Chondrocyte (in vitro differentiated cells): ENCODE measurements around the gene COX20. TPM values are rescaled to one million over a fixed set of nuclear protein-coding genes. Genes with fewer than 3 reads are reported as not detected.

ENCODE experiments used
- DNase-seq: peaks from one replicate; pipeline ENCODE4 v3.0.0; 2021; ENCODE audit warnings: mixed read lengths, low spot score
- H3K27ac Mint-ChIP-seq: one replicate; pipeline ENCODE4 v1.8.0; 2021; ENCODE audit warnings: mild to moderate bottlenecking, moderate library complexity, mixed read lengths; ENCODE audit not compliant: unreplicated experiment
- H3K27me3 Mint-ChIP-seq: 2 replicates; pipeline ENCODE4 v1.8.0; 2021; ENCODE audit warnings: low read depth, mixed read lengths
- H3K36me3 Mint-ChIP-seq: 2 replicates; pipeline ENCODE4 v1.8.0; 2021; ENCODE audit warnings: low read depth, mixed read lengths
- H3K4me1 Mint-ChIP-seq: 2 replicates; pipeline ENCODE4 v1.8.0; 2021; ENCODE audit warnings: low read depth, mild to moderate bottlenecking, mixed read lengths
- H3K4me3 Mint-ChIP-seq: one replicate; pipeline ENCODE4 v1.8.0; 2021; ENCODE audit warnings: mild to moderate bottlenecking, moderate library complexity, mixed read lengths; ENCODE audit not compliant: unreplicated experiment
- H3K9me3 Mint-ChIP-seq: 2 replicates; pipeline ENCODE4 v1.8.0; 2021; ENCODE audit warnings: low read depth, mixed read lengths
- CTCF ChIP-seq: fragments of 200-600 bp; sonication (generic); IDR thresholded peaks from 2 replicates; pipeline ENCODE4 v1.5.0; 2021; ENCODE audit warnings: antibody characterized with exemption, mild to moderate bottlenecking, moderate library complexity
- total RNA-seq: library from RNA; stranded (reverse); gene quantifications from 3 replicates; pipeline ENCODE4 v1.2.1, GENCODE V29; 2021

The COX20 gene
- total RNA-seq, 1 donor from 2014 or later, result 36.6 TPM

- Mint-ChIP-seq H3K27me3 (no peaks in the 10 kb centered on the region), H3K36me3 (peaks cover 42% of the 10 kb centered on the region), H3K4me1 (peaks cover 50% of the 10 kb centered on the region), H3K4me3 (peak overlapping the region; percentile 91), H3K9me3 (no peaks in the 10 kb centered on the region), H3K27ac (peak overlapping the region; percentile 41)
- no peak for DNase-seq
- TF ChIP-seq CTCF, result no peak
Measured at GRCh38 chr1:244860078-244860477, 24.6 kb downstream of the COX20 start.

- DNase-seq, result no peak
- peaks cover 33% of the 10 kb centered on the region for H3K36me3 Mint-ChIP-seq
- no peaks in the 10 kb centered on the region for H3K9me3 Mint-ChIP-seq
- peaks cover 56% of the 10 kb centered on the region for H3K4me1 Mint-ChIP-seq
- H3K27ac Mint-ChIP-seq, result peak overlapping the region; percentile 91
- no peak for TF ChIP-seq CTCF
- H3K27me3 Mint-ChIP-seq, result no peaks in the 10 kb centered on the region
- peak overlapping the region; percentile 91 for H3K4me3 Mint-ChIP-seq
Measured at GRCh38 chr1:244860914-244861610, 25.6 kb downstream of the COX20 start.

- TF ChIP-seq CTCF, result no peak
- H3K4me1 Mint-ChIP-seq, result peaks cover 58% of the 10 kb centered on the region
Measured at GRCh38 chr1:244861683-244862082, 26.2 kb downstream of the COX20 start.

GRCh38 chr1:244862354-244862698 lies 26.9 kb downstream of the COX20 start:
- Mint-ChIP-seq H3K4me3 (peak overlapping the region; percentile 91), H3K27ac (peak overlapping the region; percentile 97), H3K36me3 (peaks cover 24% of the 10 kb centered on the region), H3K4me1 (peaks cover 54% of the 10 kb centered on the region), H3K9me3 (no peaks in the 10 kb centered on the region), H3K27me3 (no peaks in the 10 kb centered on the region)
- TF ChIP-seq CTCF, result no peak
- DNase-seq, result no peak

More at GRCh38 chr1:244861683-244862082, 26.2 kb downstream of the COX20 start:
- Mint-ChIP-seq H3K27ac (peak overlapping the region; percentile 91), H3K4me3 (peak overlapping the region; percentile 91), H3K27me3 (no peaks in the 10 kb centered on the region), H3K9me3 (no peaks in the 10 kb centered on the region), H3K36me3 (peaks cover 29% of the 10 kb centered on the region)
- DNase-seq, result no peak

GRCh38 chr1:244862699-244863490 lies 27.4 kb downstream of the COX20 start:
- Mint-ChIP-seq H3K9me3 (no peaks in the 10 kb centered on the region), H3K27ac (peak overlapping the region; percentile 97), H3K36me3 (peaks cover 20% of the 10 kb centered on the region), H3K27me3 (no peaks in the 10 kb centered on the region), H3K4me3 (peak overlapping the region; percentile 91), H3K4me1 (peaks cover 54% of the 10 kb centered on the region)
- no peak for TF ChIP-seq CTCF
- DNase-seq, result peak; percentile 95
